Fibroblast of skin of right quadriceps (primary cell): ENCODE measurements around the gene CARD14.
A peak's percentile ranks its signal among the peaks of the same experiment; 100 is the strongest.

Source experiments
- DNase-seq: peaks from one replicate; pipeline ENCODE4 v3.0.0-alpha.2; 2013

The CARD14 gene

DNA sequence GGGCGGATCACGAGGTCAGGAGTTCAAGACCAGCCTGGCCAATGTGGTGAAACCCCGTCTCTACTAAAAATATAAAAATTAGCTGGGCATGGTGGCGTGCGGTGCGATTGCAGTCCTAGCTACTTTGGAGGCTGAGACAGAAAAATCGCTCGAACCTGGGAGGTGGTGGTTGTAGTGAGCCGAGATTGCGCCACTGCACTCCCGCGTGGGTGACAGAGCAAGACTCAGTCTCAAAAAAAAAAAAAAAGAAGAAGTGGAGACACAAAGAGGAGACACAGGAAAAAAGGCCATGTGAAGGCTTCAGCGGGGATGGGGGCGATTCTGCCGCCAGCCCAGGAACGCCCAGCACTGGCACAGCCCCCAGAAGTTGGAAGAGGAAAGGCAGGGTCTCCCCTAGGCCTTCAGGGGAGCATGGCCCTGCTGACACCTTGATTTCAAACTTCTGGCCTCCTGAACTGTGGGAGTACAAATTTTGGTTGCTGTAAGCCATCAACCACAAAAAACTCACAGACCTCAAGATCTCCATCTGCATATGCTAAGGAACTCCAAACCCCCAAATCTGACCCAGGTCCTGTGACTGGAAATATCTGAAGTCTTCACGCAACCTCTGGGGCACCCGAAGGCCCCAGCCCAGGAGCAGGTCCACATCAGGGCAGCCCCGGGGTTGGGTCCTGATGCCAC lies 43.3 kb downstream of the CARD14 start:
- DNase-seq, result no peak

DNA sequence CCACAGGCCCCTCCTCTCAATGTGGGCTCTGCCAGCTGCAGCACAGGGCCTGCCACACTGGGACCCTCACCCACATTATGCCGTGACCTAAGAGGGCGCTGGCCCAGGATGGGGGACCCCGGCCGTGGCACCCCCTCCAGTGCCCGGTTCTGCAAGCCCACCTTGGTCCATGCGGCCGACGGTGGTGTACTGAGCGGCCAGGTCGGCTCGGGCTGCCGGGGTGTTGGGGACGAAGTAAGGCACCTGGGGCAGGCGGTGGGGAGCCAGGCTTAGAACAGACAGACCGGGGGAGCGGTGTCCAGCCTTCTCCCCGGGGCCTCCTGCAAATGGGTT lies 43.8 kb downstream of the CARD14 start:
- DNase-seq, result no peak

DNA sequence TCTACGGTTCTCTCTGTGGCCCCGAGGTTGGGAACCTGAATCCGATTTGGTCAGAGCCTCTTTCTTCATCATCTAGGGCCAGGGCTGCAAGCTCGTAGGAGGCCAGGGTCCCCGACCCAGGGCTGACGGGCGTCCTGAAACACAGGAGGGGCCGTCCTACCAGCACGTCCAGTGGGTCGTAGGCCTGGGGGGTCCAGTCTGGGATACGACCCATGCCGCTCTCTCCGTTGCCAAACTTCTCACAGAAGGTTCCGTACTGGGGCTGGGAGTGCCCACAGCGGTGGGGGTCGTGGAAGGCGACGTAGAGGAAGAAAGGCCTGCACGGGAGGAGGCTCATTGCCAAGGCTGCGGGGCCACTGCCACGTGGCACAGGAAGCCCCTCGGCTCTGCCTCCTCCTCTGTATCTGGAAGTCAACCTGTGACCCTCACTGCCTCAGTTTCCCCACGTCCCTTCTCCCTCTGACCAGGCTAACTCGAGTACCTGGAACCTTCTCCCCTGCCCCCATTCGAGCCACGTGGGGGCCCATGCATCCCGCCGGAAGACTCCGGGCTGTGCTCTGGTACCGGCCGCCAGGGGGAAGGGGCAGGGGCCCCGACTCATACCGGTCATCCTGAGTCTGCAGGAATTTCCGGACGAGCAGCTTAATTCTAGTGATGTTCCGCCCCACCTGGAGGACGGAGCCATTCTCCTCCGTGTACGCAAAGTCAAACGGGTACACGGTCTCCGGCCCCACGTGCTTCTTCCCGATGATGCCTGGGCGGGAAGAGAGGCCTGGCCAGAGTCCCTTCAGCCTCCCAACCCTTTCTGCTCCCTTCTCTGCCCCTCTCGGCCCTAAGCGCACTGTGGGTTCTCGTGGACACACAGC lies 44.4 kb downstream of the CARD14 start:
- no peak for DNase-seq

DNA sequence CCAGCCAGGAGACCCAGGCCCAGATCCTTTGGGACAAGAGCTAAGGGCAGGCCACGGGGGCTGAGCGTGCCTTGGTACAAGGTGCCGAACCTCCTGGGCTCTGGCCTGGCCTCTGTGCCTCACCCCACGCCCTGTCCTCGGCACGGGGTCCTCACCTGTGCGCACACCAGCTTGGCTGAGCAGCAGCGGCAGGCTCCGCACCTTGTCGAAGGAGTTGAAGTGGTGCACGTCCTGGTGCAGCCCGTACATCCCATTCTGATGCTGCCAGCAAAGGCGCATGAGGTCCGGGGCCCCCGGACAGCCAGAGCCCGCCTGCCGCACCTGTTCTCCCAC lies 45.0 kb downstream of the CARD14 start:
- DNase-seq, result no peak

DNA sequence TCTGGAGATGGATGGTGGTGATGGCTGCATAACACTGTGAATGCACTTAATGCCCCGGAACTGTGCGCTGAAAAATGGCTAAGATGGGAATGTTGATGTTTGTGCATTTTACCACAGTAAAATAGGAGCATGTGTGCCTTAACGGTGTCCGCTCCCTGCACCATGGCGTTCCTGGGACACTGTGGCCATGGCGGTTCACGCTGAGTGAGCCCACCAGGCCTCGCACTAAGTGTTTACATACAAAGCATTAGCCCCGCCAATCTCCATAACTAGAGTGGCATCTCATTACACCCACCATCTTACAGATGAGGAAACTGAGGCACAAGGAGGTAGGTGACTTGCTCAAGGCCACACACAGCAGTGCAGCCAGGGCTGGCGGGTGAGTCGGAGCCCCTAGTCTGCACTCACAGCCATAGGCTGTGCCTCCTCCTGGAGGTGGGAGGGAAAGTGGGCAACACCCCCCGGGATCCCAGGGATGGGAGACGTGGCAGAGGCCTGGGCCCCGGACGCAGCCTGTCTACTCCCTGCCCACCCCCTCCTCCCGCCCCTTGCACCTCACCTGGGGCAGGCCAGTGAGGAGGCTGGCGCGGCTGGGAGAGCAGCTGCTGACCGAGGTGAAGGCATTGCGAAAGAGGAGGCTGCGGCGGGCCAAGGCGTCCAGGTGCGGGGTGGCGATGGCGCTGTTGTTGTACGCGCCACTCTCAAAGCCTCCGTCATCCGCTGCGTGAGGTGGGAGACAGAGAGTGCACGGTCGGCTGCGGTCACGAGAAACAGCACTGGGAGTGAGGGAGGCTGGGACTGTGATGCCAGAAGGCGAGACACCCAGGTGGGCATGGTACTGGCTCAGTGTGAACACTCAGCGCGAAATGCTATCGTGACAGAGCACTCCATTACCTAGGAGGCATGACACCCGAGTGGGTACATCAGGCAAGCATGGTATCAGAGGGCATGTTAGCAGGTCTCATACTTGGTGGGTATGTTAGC lies 46.9 kb downstream of the CARD14 start:
- DNase-seq, result no peak

DNA sequence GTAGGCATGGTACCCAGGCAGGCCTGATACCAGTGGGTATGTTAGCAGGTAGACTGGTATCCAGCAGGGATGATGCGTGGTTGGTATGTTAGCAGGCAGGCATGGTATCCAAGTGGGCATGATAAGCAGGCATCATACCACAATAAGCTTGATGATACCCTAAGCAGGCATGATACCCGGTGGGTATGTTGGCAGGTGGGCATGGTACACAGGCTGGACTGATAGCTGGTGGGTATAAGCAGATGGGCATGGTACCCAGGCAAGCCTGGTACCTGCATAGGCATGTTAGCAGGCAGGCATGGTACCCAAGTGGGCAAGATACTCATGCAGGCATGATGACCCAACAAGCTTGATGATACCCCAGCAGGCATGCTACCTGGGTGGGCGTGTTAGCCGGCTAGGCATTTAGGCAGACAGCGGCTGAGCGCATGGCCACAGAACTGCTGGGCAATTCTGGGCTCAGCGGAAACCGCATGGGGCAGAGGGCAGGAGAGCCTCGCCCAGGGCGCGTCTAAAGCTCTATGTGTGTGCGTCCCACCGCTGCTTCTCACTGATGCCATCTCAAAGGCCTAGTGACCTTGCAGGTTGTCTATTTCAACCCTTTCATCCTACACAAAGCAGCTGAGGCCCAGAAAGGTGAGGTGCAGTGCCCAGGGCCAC lies 48.0 kb downstream of the CARD14 start:
- no peak for DNase-seq

DNA sequence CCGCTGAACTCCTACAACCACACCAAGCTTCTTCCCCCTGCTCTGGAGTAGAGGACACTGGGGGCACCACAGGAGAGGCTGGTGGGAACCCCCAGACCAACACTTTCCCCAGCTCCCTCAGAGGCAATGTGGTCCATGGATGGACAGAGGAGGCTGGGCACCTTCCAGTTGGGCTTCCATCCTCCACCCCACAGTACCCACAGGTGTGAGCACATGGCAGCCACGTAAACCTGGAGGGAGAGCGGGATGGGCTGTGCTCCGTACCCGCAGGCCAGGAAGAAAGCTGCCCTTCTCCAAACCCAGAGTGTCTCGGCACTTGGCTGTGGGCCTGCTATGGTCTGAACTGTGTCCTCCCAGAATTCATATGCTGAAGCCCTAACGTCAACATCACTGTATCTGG lies 48.6 kb downstream of the CARD14 start:
- DNase-seq, result no peak

DNA sequence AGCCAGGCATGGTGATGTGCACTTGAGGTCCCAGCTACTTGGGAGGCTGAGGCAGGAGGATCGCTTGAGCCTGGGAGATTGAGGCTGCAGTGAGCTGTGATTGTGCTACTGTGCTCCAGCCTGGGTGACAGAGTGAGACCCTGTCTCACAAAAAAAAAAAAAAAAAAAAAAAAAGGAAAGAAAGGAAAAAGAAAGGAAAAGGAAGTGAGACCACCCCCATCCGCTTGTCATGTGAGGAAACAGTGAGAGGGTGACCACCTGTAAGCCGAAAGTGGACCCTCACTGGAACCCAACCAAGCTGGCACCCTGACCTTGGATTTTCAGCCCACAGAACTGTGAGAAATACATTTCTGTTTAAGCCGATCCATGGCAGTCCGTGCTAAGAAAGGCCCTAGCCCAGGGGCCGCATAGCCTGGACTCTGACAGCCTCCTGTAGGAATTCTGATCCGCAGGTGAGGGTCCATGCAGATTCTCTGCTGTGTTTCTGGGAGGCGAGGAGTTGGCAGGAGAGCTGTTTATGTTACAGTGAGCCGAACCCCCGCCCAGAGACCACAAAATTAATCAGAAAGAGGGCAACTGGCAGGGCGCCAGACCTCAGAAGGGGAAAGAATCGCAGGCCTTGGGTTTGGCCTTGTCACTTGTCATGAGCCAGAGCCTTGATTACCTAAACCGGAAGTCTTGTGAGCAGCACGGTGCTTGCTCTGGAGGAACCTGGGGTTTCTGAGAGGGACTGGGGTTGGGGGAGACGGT lies 49.4 kb downstream of the CARD14 start:
- DNase-seq, result peak; percentile 85

DNA sequence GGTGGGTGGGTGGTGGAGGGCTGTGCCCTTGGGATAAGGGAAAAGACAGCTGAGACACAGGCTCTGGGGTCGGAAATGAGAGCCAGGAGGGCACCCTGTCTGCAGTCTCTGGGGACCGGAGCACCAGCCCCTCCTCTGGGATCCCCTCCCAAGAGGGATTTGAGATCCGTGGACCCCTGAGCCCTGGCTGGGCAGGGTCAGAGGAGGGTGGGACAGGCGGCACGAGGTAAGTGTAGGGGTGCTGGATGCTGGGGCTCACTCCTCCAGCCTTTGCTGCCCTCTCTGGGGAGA lies 49.9 kb downstream of the CARD14 start:
- no peak for DNase-seq

DNA sequence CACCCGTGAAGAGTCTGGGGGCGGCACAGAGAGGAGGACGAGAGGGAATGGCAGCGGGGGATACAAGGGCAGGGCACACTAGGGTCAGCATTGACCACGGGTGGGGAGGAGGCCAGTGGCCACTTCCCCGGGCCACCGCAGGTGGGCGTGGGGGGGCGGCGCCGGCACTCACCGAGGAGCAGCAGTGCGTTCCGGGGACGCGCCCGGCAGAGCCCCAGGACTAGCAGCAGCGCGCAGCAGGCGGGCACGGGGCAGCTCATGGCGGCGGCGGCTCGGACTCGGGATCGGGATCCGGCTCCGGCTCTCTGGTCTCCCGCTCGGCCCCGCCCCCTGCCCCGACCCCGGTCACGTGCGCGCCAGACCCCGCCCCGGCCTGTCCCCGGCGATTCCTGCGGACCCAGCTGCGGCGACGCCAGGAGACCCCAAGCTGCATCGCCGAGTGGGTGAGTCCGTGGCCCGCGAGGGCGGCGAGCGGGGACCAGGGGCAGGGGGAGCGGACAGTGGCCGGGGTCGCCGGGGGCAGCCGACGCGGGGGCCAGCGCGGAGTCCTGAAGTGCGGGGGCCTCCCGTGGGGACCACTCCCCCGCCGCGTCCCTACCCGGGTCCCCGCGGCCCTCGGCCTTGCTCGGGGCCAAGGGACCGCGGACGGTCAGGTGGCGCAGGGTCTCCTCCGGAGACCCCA lies 50.4 kb downstream of the CARD14 start, which contains the start of the genes SGSH and SLC26A11:
Gene SGSH, minus strand, starts transcription at position 280 of the 682 bp plus-strand sequence. Its CDS starts 20 bp downstream, at position 260.
Gene SLC26A11, plus strand, starts transcription at position 374 of the 682 bp plus-strand sequence. CDS start 1,134 bp downstream, outside the sequence.
- DNase-seq, result peak; percentile 52

DNA sequence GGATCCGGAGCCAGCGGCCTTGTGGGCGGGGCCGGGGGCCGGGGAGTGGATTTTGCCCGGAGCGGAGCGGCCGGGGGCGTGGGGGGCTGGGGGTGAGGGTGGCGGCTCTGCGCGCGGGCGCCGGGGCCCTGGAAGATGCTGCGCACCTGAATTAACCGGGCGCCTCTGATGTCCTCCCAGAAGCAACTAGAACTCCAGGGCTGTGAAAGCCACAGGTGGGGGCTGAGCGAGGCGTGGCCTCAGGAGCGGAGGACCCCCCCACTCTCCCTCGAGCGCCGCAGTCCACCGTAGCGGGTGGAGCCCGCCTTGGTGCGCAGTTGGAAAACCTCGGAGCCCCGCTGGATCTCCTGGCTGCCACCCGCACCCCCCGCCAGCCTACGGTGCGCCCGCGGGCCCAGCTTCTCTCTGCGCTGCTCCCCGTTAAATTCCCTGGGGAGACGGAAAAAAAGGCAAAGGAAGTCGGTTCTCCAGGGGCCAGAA lies 50.9 kb downstream of the CARD14 start:
- DNase-seq, result peak; percentile 9

DNA sequence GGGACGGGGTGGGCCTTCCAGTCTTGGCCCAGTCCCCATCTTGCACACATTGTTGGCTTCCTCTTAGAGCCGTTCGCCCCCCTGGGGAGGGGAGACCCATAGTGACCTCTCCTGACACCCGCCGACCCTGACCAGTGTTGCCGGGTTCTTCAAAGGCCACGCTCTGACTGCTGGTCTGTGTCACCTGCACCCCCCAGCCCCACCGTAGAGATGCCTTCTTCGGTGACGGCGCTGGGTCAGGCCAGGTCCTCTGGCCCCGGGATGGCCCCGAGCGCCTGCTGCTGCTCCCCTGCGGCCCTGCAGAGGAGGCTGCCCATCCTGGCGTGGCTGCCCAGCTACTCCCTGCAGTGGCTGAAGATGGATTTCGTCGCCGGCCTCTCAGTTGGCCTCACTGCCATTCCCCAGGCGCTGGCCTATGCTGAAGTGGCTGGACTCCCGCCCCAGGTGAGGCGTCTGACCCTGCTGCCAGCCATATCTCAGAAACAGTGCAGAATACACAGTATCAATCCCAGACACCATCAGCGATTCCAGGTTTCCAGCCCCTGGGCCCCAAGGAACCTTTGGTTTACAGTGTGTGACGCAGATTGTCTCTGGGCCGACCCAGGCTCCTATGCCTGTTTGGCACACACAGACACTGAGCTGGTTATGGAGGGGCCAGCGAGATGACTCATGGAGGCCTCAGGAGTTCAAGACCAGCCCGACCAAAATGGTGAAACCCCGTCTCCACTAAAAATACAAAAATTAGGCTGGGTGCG lies 51.7 kb downstream of the CARD14 start:
- no peak for DNase-seq

DNA sequence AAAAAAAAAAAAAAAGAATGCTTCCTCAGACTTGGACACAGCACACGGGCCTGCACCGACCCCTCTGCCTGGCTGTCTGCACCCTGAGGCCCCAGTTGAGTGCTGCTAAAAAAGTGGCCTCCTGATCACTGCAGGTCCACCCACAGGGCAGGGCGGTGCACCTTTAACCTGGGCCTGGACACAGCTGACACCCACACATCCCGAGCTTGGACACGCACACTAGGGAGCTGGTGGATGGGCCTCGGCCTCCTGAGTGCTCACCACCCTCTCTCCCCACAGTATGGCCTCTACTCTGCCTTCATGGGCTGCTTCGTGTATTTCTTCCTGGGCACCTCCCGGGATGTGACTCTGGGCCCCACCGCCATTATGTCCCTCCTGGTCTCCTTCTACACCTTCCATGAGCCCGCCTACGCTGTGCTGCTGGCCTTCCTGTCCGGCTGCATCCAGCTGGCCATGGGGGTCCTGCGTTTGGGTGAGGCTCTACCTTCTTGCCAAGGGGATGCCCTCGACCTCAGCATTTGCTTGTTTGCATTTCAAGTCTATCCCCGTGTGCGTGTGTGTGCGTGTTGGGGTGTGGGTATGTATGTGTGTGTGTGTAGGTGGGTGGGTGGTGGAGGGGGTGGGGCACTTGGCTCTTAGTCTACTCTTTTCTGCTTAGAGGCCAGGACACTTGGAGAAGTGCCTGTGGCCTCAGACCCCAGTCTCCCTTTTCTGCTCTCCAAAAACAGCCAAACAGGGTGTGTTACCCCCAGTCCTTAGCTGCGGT lies 52.7 kb downstream of the CARD14 start:
- DNase-seq, result no peak

DNA sequence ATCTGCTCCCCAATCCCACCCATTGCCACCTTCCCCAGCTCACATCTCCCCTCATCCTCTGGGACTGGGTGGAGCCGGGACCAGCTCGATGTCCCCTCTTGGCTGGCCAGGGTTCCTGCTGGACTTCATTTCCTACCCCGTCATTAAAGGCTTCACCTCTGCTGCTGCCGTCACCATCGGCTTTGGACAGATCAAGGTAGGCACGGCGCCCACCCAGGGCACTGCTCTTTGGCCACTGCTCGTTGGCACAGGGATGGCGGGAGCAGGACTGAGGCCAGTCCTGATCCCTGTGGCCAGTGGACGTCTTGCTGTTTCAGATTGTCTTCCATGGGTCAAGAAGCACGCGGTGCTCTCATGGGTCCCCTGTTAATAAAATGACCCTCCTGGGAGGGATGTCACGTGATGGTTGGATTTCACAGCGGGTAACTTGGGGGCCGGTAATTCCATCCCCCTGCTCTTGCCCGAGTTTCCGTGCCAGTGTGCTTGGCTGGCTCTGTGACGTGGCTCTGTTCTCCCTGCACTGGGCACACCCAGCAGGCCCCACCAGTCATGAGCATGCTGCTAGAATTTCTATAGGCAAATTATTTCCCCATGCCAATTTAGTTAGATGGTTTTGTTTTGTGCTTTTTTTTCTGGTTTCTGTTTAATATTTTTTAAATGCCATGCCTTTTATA lies 53.4 kb downstream of the CARD14 start:
- no peak for DNase-seq

DNA sequence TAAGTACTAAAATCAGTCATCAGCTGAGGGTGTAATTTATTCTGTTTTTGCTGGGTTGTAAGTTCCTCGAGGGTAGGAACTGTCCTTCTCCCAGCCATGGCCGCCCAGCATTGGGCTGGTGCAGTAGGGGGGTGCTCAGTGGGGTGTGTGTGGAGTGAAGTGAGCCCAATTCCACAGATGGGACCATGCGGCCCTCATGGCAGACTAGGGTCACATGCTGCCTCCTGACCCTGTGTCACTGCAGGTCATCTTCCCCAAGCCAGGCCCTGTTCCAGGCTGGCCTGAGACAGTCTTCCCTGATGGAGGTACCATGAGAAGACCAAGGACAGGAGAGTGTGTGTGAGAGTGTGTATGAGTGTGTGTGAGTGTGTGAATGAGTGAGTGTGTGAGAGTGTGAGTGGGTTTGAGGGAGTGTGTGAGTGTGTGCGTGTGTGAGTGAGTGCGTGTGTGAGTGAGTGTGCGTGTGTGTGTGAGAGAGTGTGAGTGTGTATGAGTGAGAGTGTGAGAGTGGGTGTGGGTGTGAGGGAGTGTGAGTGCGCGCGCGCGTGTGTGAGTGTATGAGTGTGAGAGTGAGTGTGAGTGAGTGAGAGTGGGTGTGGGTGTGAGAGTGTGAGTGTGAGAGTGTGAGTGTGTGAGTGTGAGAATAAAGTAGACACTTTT lies 54.1 kb downstream of the CARD14 start:
- no peak for DNase-seq

DNA sequence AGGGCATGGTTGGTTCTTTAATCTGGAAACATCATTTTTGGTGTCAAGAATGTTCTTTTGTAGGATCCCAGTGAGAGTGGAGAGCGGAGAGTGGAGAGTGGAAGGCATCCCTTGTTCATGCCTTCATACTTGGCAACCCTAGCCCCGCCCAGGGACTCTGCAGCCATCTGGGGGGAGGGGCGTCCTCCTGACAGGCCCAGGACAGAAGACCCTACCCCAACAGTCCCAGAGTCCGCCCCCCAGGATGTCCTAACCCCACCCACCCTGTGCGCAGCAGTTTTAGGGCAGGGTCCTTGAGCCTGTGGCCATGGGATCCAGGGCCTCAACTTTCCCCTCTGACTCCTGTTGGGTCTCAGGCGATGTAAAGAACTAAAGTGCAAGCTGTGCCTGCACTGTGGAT lies 54.9 kb downstream of the CARD14 start:
- no peak for DNase-seq

DNA sequence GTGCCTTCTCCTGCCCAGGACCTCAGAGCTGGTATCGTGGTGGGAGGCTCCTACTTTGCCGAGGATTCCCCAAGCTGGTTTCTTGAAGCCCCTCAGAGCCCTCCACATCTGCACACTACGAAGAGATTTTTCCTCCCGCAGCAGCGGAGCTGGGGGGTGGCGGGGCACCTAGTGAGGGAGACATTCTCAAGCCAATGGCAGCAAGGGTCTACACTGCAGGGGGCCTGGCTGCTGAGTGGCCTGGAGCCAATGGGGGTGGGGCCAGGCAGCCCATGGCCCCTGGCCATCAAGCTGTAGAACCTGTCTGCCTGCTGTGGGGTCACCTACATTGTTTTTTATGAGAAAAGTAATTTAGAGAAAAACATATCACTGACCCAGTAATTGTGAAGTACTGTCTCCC lies 55.4 kb downstream of the CARD14 start:
- no peak for DNase-seq

DNA sequence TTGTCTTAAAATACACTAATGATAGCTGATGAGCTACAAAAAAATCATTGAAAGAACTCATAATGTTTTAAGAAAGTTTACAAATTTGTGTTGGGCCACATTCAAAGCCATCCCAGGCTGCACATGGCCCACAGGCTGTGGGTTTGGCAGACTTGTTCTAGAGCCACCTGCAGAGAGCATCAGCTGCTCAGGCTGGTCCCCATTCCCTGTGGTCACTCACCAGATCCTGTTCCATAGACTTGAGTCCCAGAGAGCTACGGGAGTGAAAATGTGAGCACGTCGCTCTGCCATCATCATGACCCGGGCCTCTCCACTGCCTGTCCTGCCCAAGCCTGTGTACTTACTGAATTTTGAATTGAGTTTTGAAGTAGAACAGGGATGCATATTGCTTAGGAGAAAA lies 57.3 kb downstream of the CARD14 start:
- no peak for DNase-seq

DNA sequence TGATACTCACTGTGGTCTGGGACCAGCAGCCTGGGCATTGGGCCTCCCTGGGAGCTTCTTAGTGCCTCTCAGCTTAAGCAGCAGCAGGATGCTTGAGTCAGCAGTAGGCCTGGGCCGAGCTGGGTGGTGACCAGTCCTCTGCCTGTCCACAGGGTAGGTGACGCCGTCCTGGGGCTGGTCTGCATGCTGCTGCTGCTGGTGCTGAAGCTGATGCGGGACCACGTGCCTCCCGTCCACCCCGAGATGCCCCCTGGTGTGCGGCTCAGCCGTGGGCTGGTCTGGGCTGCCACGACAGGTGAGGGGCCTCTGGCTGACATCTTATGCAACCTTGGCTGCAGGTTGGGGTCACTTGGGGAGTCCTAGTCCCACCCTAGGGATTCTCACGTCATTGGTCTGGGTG lies 57.8 kb downstream of the CARD14 start:
- DNase-seq, result no peak
